Heart left ventricle (tissue), 16 donors: ENCODE data around the gene CLEC4G. TPM values are rescaled to one million over a fixed set of nuclear protein-coding genes. Genes with fewer than 3 reads are reported as not detected.

Experiments used
- ATAC-seq, 4 donors: fragments of 200-7000 bp; cut with Tn5 transposase; one replicate each; pipeline ENCODE4 v1.9.1; 2020 to 2022; ENCODE audit warnings: moderate library complexity in 4 of 4, mild to moderate bottlenecking in 3 of 4, moderate number of reproducible peaks in 1 of 4
- DNase-seq, 5 donors: peaks; one replicate each; pipeline ENCODE4 v3.0.0-alpha.2; 2020
- H3K27ac ChIP-seq, 12 donors: fragments of 200-600 bp; sonication (generic) in 4 of 12; one replicate each; pipeline versions ENCODE4 v1.5.0 to v1.8.0; 2016 to 2022; ENCODE audit warnings: mild to moderate bottlenecking in 2 of 12
- H3K27me3 ChIP-seq, 9 donors: fragments of 200-600 bp; sonication (generic) in 2 of 9; one replicate each; pipeline versions ENCODE4 v1.5.1 to v1.8.0; 2016 to 2022; ENCODE audit warnings: mild to moderate bottlenecking in 3 of 9
- H3K36me3 ChIP-seq, 9 donors: fragments of 200-600 bp; sonication (generic) in 2 of 9; one replicate each; pipeline versions ENCODE4 v1.5.0 to v1.8.0; 2018 to 2022; ENCODE audit warnings: mild to moderate bottlenecking in 2 of 9
- H3K4me1 ChIP-seq, 12 donors: fragments of 200-600 bp; sonication (generic) in 4 of 12; one replicate each; pipeline versions ENCODE4 v1.5.0 to v1.8.0; 2016 to 2022; ENCODE audit warnings: mild to moderate bottlenecking in 3 of 12
- H3K4me3 ChIP-seq, 12 donors: fragments of 200-600 bp; sonication (generic) in 4 of 12; one replicate each; pipeline versions ENCODE4 v1.5.0 to v1.8.0; 2017 to 2022; ENCODE audit warnings: mild to moderate bottlenecking in 9 of 12, moderate library complexity in 4 of 12
- H3K9me3 ChIP-seq, 12 donors: fragments of 200-600 bp; sonication (generic) in 4 of 12; one replicate each; pipeline versions ENCODE4 v1.5.0 to v1.8.0; 2016 to 2022; ENCODE audit warnings: mild to moderate bottlenecking in 1 of 12
- CTCF ChIP-seq, 12 donors: fragments of 200-600 bp; sonication (generic) in 4 of 12; IDR thresholded peaks; one replicate each; pipeline versions ENCODE4 v1.5.0 to v1.8.0; 2018 to 2022; ENCODE audit warnings: antibody characterized with exemption in 12 of 12, mild to moderate bottlenecking in 5 of 12
- POLR2A ChIP-seq, 2 donors: fragments of 450-650 bp; IDR thresholded peaks; one replicate each; pipeline ENCODE4 v1.6.1; 2017; ENCODE audit warnings: antibody characterized with exemption in 2 of 2, mild to moderate bottlenecking in 2 of 2, moderate library complexity in 2 of 2
- WGBS, 4 donors: extraction: QIAGEN DNeasy Blood & Tissue Kit in 2 of 4; methylation state at CpG; one replicate each; pipeline versions ENCODE4 v1.1.5 to v1.1.7; 2013 to 2018; 5-methylcytosine and 5-hydroxymethylcytosine counted together
- intact Hi-C, 10 donors: fragments of 100-400 bp; cut with DNase I; formaldehyde crosslinking; loops; one replicate each; pipeline versions ENCODE4 v1.11.1 to v1.14.2; 2022
- polyA plus RNA-seq, 2 donors: library from polyadenylated mRNA; stranded (reverse); fragments of 200-250 nt; gene quantifications; one replicate each; pipeline ENCODE4 v1.2.3, GENCODE V29; 2013
- total RNA-seq, 9 donors: library from RNA; depleted of rRNA in 2 of 9; stranded (reverse); fragments of >200 nt in 2 of 9; fragmentation: NEBNext Ultra II Directional in 3 of 9; extraction: Animal tissue kit (Norgen Biotek cat#: 25700) in 3 of 9; gene quantifications; one replicate each; pipeline versions ENCODE4 v1.1.0 to v1.2.4, GENCODE V29; 2016 to 2023
- donor health status: ischemic (EF 13 %, LVEDD 7.1; RV severe dilation, severe dysfunction).
- donor health status: healthy with polysubstance abuse.
- donor health status: DM: no; HTN: yes; CAD: no.
- donor health status: DM: no; HTN: no; CAD: no.
- donor health status: ischemic (EF 25% LVEDD 6.9; RV normal size, moderate dysfunction).
- donor health status: ischemic (EF 25% LVEDD 5.7; RV mildly dilated, moderate dysfunction).
- donor health status: healthy.
- donor health status: DM: yes; HTN: yes; CAD: no.
- donor health status: ischemic (EF 35%, LVEDD 5.7; RV mildly dilated, moderate dysfunction).
- donor health status: nonischemic (EF 11% LVEDD 7.7; RV severe dilation, severe dysfunction).
- donor health status: DM: yes; HTN: yes; CAD: no.
- donor health status: PGD.
- donor health status: ischemic (EF 29% LVEDD 5.4; RV normal size, mild dysfunction).
- donor health status: nonischemic (EF 23%, LVEDD 6.1; RV moderate dilation, normal function).

CLEC4G gene
- total and polyA plus RNA-seq, 11 donors: 0.22 to 6.4 (median 0.87) TPM; not detected in 1

GRCh38 chr19:7687177-7687576 lies 44.7 kb downstream of the CLEC4G start:
- ATAC-seq: peak in 1 of 4 donors; percentile 21
- Histone ChIP-seq H3K9me3 (no peaks in the 10 kb centered on the region), H3K27me3 (peaks cover 0 to 23% (median 0%) of the 10 kb centered on the region in 9 donors), H3K4me3 (no peak overlapping the region), H3K4me1 (peaks cover 0 to 4% (median under 1%) of the 10 kb centered on the region in 12 donors), H3K36me3 (peaks cover 0 to 33% (median 26%) of the 10 kb centered on the region in 9 donors), H3K27ac (no peak overlapping the region)
- no peak for DNase-seq
- 82 to 86% (median 85%) methylated on average over 12 of the region's 12 CpGs for WGBS, 4 donors
- TF ChIP-seq CTCF (IDR thresholded peaks at IDR 0.05): no peak
- TF ChIP-seq POLR2A (IDR thresholded peaks at IDR 0.05): no peak
- intact Hi-C loops: loop anchor here in 5 of 10 donors (10.0 kb wide), 4 partner anchors 108 to 582 kb away; no protein-coding TSS in a partner anchor

- TF ChIP-seq CTCF (IDR thresholded peaks at IDR 0.05) (no peak), POLR2A (IDR thresholded peaks at IDR 0.05) (no peak)
- no peak for ATAC-seq
- peaks cover 0 to 20% (median 0%) of the 10 kb centered on the region in 9 donors for H3K27me3 ChIP-seq
- no peak overlapping the region for H3K27ac ChIP-seq
- 37 to 50% (median 42%) methylated on average over 19 of the region's 19 CpGs for WGBS, 4 donors
- intact Hi-C loops: loop anchor here in 5 of 10 donors (10.0 kb wide), 4 partner anchors 109 to 581 kb away; no protein-coding TSS in a partner anchor
- no peaks in the 10 kb centered on the region for H3K9me3 ChIP-seq
- H3K36me3 ChIP-seq: peaks cover 0 to 35% (median 26%) of the 10 kb centered on the region in 9 donors
- H3K4me1 ChIP-seq: peaks cover 0 to 13% (median 6%) of the 10 kb centered on the region in 12 donors
- H3K4me3 ChIP-seq: no peak overlapping the region
- DNase-seq: no peak
Measured at GRCh38 chr19:7685546-7686445, 46.1 kb downstream of the CLEC4G start.

- intact Hi-C loops: loop anchor here in 7 of 10 donors (5.0 to 10.0 kb wide), 7 partner anchors 112 to 578 kb away; partner anchors contain the start of gene MAP2K7 (in 1 of the 7)
- H3K9me3 ChIP-seq: no peaks in the 10 kb centered on the region
- ATAC-seq (no peak), DNase-seq (no peak)
- peak in 2 of 12 donors; percentile 0 to 5 for TF ChIP-seq CTCF (IDR thresholded peaks at IDR 0.05)
- no peak for TF ChIP-seq POLR2A (IDR thresholded peaks at IDR 0.05)
- peak overlapping the region in 3 of 12 donors; percentile 86 to 93 (median 86) for H3K27ac ChIP-seq
- H3K27me3 ChIP-seq: peaks cover 0 to 26% (median 0%) of the 10 kb centered on the region in 9 donors
- H3K4me1 ChIP-seq: peaks cover 0 to 23% (median 8%) of the 10 kb centered on the region in 12 donors
- H3K4me3 ChIP-seq: peak overlapping the region in 10 of 12 donors; percentile 71 to 100 (median 96)
- WGBS, 4 donors: 78 to 81% (median 79%) methylated on average over 72 to 74 of the region's 74 CpGs
- H3K36me3 ChIP-seq: peaks cover 0 to 35% (median 26%) of the 10 kb centered on the region in 9 donors
Measured at GRCh38 chr19:7682175-7682855, 49.6 kb downstream of the CLEC4G start.
